HepG2 (cell line): Measurements from ENCODE around the gene ZNF512B. TPM values are rescaled to one million over a fixed set of nuclear protein-coding genes. Genes with fewer than 3 reads are reported as not detected.

Source experiments
- CAMTA2 ChIP-seq: sonication (generic); formaldehyde crosslinking; IDR thresholded peaks from 2 replicates; pipeline ENCODE4 v1.4.0; 2020; ENCODE audit warnings: mild to moderate bottlenecking, missing genetic modification reagents, borderline replicate concordance
- FOXJ3 ChIP-seq: sonication (generic); formaldehyde crosslinking; IDR thresholded peaks from 2 replicates; pipeline ENCODE4 v1.4.0; 2020; ENCODE audit warnings: missing genetic modification reagents, mild to moderate bottlenecking, borderline replicate concordance
- GTF2F1 ChIP-seq: fragments of 150-350 bp; IDR thresholded peaks from 2 replicates; pipeline ENCODE4 v1.6.1; 2014; ENCODE audit warnings: low read length
- KLF15 ChIP-seq: sonication (generic); formaldehyde crosslinking; IDR thresholded peaks from 2 replicates; pipeline ENCODE4 v1.8.1; 2023; ENCODE audit warnings: borderline replicate concordance, mild to moderate bottlenecking, inconsistent platforms, missing genetic modification reagents, mixed read lengths
- MAFF ChIP-seq: IDR thresholded peaks from 2 replicates; pipeline ENCODE4 v1.6.1; 2011; ENCODE audit warnings: low read depth, low read length, improper control_type of control experiment
- MEIS2 ChIP-seq: sonication (generic); formaldehyde crosslinking; IDR thresholded peaks from 2 replicates; pipeline ENCODE4 v1.9.0; 2021; ENCODE audit warnings: mild to moderate bottlenecking, missing genetic modification reagents
- MYC ChIP-seq: sonication (generic); formaldehyde crosslinking; IDR thresholded peaks from 2 replicates; pipeline ENCODE4 v1.9.0; 2021; ENCODE audit warnings: missing genetic modification reagents, borderline replicate concordance
- SP2 ChIP-seq: sonication (generic); formaldehyde crosslinking; IDR thresholded peaks from 2 replicates; pipeline ENCODE4 v1.5.1; 2020; ENCODE audit warnings: mild to moderate bottlenecking, missing genetic modification reagents
- TBP ChIP-seq: sonication (generic); formaldehyde crosslinking; IDR thresholded peaks from 2 replicates; pipeline ENCODE4 v1.5.0; 2020; ENCODE audit warnings: missing genetic modification reagents
- TEAD3 ChIP-seq: optimal IDR thresholded peaks from 2 replicates; pipeline ENCODE3; 2016; ENCODE audit warnings: borderline replicate concordance
- ZNF10 ChIP-seq: sonication (generic); formaldehyde crosslinking; IDR thresholded peaks from 2 replicates; pipeline ENCODE4 v1.4.0; 2020; ENCODE audit warnings: mild to moderate bottlenecking, low read depth, missing genetic modification reagents, borderline replicate concordance
- ZNF780A ChIP-seq: sonication (generic); formaldehyde crosslinking; IDR thresholded peaks from 2 replicates; pipeline ENCODE4 v1.8.0; 2022; ENCODE audit warnings: mild to moderate bottlenecking, missing genetic modification reagents, moderate library complexity
- ZNF792 ChIP-seq: IDR thresholded peaks from 2 replicates; pipeline ENCODE4 v1.6.1; 2016
- polyA plus RNA-seq, 8 experiments: library from polyadenylated mRNA; depleted of rRNA in 3 of 8; stranded (reverse) in 7 of 8; unstranded in 1 of 8; fragments of >200 nt; fragmentation: Illumina TruSeq in 4 of 8; extraction: Trizol in 4 of 8; gene quantifications; 2 replicates each; pipeline versions ENCODE4 v1.2.1 to v1.2.3, GENCODE V29; 2011 to 2016; ENCODE audit warnings: low read depth in 4 of 8, missing spikeins in 1 of 8, mixed read lengths in 1 of 8; ENCODE audit not compliant: insufficient read depth in 1 of 8
- total RNA-seq, 5 experiments: library from RNA; depleted of rRNA; stranded (reverse); fragments of >200 nt; fragmentation: Illumina TruSeq; extraction: Trizol; gene quantifications; 2 replicates each; pipeline ENCODE4 v1.2.3, GENCODE V29; 2016; ENCODE audit warnings: low read depth in 1 of 5
- TF ChIP-seq, protein P1 (sequence below): sonication (generic); formaldehyde crosslinking; IDR thresholded peaks from 2 replicates; pipeline ENCODE4 v1.4.0; 2020; ENCODE audit warnings: missing genetic modification reagents
- TF ChIP-seq, protein P2 (sequence below): sonication (generic); formaldehyde crosslinking; IDR thresholded peaks from 2 replicates; pipeline ENCODE4 v1.5.0; 2020; ENCODE audit warnings: mild to moderate bottlenecking, low read depth, missing genetic modification reagents, borderline replicate concordance
- TF ChIP-seq, protein P3 (sequence below): sonication (generic); formaldehyde crosslinking; conservative IDR thresholded peaks from 2 replicates; pipeline ENCODE4 v1.8.0; 2022; ENCODE audit warnings: low read depth, missing genetic modification reagents
- TF ChIP-seq, protein P4 (sequence below): sonication (generic); formaldehyde crosslinking; IDR thresholded peaks from 2 replicates; pipeline ENCODE4 v1.9.0; 2021; ENCODE audit warnings: missing genetic modification reagents, borderline replicate concordance

ZNF512B gene
- total and polyA plus RNA-seq, 2 of the 13 experiments (the other 11 are each of a cell fraction or from before 2014, with no cell fraction given) = 11.5 to 30.6 TPM

DNA sequence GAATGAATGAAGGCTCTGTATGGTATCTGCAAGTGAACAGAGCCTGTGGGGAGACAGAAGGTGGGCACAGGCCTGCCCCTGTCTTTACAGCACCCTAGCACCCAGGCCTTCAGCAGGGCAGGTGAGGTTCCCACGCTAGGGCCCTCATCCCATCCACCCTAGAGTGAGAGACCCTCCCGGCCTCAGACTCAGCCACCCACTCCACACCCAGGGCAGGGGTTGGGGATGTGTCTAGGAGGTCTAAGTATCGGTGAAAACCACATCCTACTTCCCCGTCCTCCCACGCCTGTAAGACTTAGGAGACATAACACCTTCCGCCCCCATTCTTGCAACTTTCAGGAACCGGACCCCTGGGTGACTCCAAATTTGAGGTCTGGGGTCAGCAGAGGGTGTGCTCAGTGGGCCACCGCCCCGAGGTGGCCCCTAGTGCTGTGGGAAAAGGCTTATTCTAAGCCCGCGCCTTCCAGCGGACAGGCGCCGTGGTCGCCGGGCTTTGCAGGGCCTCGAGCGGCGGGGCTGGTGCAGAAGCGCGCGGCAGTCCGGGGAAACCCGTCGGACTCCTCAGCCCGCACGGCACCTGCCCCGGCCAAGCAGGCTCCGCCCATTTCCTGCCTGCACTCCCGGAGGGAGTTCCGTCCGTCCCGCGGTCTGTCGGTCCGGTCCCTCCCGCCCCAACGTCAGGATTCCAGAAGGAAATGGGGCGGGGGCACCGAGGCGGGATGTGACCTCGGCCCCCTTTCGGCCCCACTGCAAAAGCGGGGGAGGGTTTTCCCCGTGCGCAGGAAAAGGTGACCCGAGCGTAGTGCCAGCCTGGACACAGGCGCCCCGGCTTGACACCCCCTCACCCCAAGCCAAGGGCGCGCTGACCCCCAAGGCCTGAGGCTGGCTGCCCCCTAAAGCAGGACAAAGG is 8.8 kb upstream of the ZNF512B start (continued):
- TF ChIP-seq, protein P1, sequence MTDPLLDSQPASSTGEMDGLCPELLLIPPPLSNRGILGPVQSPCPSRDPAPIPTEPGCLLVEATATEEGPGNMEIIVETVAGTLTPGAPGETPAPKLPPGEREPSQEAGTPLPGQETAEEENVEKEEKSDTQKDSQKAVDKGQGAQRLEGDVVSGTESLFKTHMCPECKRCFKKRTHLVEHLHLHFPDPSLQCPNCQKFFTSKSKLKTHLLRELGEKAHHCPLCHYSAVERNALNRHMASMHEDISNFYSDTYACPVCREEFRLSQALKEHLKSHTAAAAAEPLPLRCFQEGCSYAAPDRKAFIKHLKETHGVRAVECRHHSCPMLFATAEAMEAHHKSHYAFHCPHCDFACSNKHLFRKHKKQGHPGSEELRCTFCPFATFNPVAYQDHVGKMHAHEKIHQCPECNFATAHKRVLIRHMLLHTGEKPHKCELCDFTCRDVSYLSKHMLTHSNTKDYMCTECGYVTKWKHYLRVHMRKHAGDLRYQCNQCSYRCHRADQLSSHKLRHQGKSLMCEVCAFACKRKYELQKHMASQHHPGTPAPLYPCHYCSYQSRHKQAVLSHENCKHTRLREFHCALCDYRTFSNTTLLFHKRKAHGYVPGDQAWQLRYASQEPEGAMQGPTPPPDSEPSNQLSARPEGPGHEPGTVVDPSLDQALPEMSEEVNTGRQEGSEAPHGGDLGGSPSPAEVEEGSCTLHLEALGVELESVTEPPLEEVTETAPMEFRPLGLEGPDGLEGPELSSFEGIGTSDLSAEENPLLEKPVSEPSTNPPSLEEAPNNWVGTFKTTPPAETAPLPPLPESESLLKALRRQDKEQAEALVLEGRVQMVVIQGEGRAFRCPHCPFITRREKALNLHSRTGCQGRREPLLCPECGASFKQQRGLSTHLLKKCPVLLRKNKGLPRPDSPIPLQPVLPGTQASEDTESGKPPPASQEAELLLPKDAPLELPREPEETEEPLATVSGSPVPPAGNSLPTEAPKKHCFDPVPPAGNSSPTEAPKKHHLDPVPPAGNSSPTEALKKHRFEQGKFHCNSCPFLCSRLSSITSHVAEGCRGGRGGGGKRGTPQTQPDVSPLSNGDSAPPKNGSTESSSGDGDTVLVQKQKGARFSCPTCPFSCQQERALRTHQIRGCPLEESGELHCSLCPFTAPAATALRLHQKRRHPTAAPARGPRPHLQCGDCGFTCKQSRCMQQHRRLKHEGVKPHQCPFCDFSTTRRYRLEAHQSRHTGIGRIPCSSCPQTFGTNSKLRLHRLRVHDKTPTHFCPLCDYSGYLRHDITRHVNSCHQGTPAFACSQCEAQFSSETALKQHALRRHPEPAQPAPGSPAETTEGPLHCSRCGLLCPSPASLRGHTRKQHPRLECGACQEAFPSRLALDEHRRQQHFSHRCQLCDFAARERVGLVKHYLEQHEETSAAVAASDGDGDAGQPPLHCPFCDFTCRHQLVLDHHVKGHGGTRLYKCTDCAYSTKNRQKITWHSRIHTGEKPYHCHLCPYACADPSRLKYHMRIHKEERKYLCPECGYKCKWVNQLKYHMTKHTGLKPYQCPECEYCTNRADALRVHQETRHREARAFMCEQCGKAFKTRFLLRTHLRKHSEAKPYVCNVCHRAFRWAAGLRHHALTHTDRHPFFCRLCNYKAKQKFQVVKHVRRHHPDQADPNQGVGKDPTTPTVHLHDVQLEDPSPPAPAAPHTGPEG (CRISPR knock-in tag) = peak; percentile 63; the same call in 1 of the 2 replicates
- no peak; the same call in 1 of the 2 replicates for TF ChIP-seq FOXJ3 (CRISPR knock-in tag)
- TF ChIP-seq TEAD3 (CRISPR knock-in tag) = peak; percentile 76
- TF ChIP-seq TBP (CRISPR knock-in tag) = 0 out of 2 replicates have a peak, but pooled peaks have one; percentile 89
- TF ChIP-seq GTF2F1 = no peak
- TF ChIP-seq, protein P2, sequence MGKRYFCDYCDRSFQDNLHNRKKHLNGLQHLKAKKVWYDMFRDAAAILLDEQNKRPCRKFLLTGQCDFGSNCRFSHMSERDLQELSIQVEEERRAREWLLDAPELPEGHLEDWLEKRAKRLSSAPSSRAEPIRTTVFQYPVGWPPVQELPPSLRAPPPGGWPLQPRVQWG (CRISPR knock-in tag) = 0 out of 2 replicates have a peak, but pooled peaks have one; percentile 53
- 0 out of 2 replicates have a peak, but pooled peaks have one; percentile 27 for TF ChIP-seq ZNF10 (CRISPR knock-in tag)
- peak; percentile 94; the same call in 1 of the 2 replicates for TF ChIP-seq MYC (CRISPR knock-in tag)
- no peak for TF ChIP-seq SP2 (CRISPR knock-in tag)
- TF ChIP-seq, protein P3, sequence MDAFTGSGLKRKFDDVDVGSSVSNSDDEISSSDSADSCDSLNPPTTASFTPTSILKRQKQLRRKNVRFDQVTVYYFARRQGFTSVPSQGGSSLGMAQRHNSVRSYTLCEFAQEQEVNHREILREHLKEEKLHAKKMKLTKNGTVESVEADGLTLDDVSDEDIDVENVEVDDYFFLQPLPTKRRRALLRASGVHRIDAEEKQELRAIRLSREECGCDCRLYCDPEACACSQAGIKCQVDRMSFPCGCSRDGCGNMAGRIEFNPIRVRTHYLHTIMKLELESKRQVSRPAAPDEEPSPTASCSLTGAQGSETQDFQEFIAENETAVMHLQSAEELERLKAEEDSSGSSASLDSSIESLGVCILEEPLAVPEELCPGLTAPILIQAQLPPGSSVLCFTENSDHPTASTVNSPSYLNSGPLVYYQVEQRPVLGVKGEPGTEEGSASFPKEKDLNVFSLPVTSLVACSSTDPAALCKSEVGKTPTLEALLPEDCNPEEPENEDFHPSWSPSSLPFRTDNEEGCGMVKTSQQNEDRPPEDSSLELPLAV = no peak
- 0 out of 2 replicates have a peak, but pooled peaks have one; percentile 75 for TF ChIP-seq ZNF780A (CRISPR knock-in tag)
- no peak for TF ChIP-seq MAFF
- TF ChIP-seq MEIS2 (CRISPR knock-in tag) = peak; percentile 93
- peak; percentile 64; the same call in 1 of the 2 replicates for TF ChIP-seq KLF15 (CRISPR knock-in tag)
- TF ChIP-seq, protein P4, sequence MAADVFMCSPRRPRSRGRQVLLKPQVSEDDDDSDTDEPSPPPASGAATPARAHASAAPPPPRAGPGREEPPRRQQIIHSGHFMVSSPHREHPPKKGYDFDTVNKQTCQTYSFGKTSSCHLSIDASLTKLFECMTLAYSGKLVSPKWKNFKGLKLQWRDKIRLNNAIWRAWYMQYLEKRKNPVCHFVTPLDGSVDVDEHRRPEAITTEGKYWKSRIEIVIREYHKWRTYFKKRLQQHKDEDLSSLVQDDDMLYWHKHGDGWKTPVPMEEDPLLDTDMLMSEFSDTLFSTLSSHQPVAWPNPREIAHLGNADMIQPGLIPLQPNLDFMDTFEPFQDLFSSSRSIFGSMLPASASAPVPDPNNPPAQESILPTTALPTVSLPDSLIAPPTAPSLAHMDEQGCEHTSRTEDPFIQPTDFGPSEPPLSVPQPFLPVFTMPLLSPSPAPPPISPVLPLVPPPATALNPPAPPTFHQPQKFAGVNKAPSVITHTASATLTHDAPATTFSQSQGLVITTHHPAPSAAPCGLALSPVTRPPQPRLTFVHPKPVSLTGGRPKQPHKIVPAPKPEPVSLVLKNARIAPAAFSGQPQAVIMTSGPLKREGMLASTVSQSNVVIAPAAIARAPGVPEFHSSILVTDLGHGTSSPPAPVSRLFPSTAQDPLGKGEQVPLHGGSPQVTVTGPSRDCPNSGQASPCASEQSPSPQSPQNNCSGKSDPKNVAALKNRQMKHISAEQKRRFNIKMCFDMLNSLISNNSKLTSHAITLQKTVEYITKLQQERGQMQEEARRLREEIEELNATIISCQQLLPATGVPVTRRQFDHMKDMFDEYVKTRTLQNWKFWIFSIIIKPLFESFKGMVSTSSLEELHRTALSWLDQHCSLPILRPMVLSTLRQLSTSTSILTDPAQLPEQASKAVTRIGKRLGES (CRISPR knock-in tag) = no peak
- TF ChIP-seq CAMTA2 (CRISPR knock-in tag) = no peak
- TF ChIP-seq ZNF792 (CRISPR knock-in tag) = peak; percentile 90; the same call in 1 of the 2 replicates
